HS-27A (cell line): ENCODE measurements around the gene CBFA2T2.
A peak's percentile ranks its signal among the peaks of the same experiment; 100 is the strongest.
"Not testable (repeated sequence)": the region's sequence is repeated elsewhere in the genome, so short reads cannot be mapped to it uniquely, and the experiment has no call there.

Source experiments
- DNase-seq: peaks from one replicate; pipeline ENCODE4 v3.0.0-alpha.2; 2012; ENCODE audit warnings: low read depth, missing footprints

The CBFA2T2 gene

DNA sequence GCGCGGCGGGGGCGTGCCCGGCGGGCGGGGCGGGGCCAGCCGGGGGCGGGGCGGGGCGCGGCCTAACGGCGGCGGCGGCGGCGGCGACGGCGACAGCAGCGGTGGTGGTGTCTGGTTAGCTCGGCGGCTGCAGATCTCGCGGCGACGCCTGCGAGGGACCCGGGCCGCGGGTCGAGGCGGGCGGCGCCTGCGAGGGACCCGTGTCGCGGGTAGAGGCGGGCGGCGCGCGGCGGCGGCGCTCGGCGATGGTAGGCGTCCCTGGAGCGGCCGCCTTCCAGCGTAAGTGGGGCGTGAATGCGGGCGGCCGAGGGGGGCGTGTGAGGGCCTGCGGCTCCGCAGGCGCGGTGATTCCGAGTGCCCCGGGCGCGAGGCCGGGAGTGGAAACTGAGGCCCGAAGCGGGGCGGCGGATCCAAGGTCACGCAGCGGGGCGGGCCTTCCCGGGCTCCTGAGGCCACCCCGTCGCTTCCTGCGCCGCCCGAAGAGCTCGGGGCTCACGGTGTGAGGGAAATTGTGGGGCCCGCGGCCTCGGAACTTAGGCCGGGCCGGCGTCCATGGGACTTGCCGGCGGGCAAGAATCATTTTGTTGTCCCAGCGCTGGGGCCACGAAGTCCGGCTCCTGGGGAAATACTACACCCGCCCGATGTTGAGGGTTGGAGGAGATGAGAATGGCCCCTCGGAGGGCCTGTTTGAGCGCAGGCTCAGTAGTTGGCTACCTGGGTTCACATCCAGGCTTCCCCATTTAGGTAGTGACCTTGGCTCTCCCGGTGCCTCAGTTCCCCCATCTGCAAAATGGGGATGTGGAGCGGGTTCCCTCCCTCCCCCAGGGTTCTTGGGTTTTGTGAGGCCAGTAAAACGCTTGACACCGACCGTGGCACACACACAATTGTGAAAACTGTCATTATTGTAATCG, at the start of gene CBFA2T2:
Gene CBFA2T2 (plus strand): TSS at position 74 of the 911 bp plus-strand sequence. CDS start 172 bp downstream, at position 246.
- peak; percentile 24 for DNase-seq

DNA sequence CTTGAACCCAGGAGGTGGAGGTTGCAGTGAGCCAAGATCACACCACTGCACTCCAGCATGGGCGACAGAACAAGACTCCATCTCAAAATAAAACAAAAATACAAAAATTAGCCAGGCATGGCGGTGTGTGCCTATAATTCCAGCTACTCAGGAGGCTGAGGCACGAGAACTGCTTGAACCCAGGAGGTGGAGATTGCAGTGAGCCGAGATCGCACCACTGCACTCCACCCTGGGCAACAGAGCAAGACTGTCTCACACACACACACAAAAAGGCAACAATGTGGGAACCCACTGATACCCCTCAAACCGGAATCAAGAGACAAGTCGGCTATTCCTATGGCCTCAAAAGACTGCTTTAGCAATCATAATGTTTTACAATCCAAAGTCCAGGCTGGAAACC, 49.3 kb upstream of the CBFA2T2 start:
- not testable (repeated sequence) for DNase-seq

DNA sequence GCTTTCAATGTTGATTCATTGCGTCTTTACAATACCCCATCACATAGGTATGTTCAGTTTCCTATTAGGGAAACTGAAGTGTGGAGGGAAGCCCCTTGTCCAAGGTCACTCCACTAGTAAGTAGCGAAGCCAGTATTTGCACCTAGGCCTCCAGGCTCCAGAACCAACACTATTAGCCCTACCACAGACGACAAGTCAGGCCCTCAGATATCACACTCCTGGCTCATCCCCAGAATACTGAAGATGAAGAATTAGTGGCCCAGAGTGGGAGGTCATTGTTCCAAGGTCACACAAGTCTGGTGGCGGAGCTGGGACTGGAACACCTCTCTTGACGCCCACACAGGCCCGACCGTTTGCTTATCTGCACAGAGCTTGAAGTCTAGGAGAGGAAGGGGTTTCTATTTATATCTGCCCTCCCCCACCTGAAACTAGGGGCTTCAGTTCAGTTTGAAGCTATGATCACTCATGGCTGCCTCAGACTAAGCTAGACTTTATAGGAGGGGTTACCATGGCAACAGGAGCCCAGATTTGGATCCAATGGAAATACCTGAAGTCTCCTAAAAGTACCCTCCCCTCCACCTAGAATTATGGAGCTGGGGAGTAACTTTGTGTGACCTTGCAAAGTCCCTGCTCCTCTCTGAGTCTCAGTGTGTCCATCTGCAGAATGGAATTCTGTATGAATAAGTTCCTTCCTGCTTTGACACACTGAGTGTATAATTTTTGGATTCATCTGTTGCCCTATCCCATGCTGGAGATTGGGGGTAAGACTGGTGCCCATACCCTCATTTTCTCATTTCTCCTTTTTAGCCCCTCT, 48.5 kb upstream of the CBFA2T2 start:
- DNase-seq = no peak

DNA sequence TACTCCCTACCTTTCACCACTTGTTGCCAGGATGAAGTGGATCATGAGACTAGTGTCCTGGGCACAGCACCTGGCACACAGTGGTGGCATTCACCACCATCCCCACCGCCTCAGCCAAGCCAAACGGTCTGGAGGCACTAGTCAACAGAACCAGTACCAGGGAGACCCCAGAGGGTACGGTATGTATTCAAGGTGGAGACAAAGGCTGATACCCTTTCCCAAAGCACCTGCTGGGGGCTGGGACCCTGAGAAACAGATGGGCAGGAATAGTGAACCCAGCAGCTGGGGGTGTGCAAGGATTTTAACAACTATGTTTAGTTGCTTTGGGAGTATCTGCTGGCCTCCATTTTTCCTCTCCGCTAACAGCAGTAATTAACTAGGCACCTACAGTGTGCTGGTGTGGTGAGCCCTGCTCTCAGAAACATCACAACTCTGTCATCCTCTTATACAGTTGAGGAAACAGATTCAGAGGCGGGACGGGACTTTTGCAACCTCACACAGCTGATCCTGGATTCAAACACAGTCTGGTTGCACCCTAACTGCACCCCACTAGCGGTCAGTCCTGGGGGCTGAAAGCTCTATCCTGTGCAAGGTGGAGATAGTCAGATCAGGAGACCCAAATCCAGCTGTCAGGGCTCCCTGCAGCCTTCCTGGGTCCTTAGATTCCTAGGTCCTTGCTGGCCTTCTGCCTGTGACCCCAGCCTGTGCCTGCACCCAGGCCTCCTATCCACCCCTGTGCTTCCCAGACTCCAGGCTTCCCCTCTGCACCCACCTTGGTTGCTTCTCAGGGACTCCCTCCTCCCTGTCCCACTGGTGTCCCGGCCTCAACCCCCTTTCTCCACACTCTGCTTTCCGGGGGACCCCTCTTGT, 47.5 kb upstream of the CBFA2T2 start:
- DNase-seq = no peak

DNA sequence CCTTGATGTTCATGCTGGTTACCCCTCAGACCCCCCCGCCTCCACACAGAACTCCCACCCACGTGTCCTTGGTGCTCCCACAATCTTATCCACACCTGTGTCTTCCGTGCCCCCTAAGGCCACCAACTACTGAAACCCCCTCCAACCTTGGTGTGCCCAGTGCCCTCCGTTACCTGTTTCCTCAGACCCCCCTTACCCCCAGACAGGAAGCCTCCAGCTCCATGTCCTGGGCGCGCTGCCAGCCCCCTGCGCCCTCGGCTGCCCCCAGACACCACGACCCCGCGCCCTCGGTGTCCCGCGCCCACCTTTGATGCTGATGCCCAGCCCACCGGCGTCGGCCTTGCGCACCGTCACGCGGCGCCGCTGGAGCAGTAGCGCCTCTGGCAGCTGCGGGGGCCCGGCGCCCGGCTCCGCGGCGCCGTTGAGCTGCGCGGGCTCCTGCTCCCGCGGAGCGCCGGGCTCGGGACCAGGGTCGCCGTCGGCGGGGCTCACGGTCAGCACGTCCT, 46.8 kb upstream of the CBFA2T2 start:
- no peak for DNase-seq

DNA sequence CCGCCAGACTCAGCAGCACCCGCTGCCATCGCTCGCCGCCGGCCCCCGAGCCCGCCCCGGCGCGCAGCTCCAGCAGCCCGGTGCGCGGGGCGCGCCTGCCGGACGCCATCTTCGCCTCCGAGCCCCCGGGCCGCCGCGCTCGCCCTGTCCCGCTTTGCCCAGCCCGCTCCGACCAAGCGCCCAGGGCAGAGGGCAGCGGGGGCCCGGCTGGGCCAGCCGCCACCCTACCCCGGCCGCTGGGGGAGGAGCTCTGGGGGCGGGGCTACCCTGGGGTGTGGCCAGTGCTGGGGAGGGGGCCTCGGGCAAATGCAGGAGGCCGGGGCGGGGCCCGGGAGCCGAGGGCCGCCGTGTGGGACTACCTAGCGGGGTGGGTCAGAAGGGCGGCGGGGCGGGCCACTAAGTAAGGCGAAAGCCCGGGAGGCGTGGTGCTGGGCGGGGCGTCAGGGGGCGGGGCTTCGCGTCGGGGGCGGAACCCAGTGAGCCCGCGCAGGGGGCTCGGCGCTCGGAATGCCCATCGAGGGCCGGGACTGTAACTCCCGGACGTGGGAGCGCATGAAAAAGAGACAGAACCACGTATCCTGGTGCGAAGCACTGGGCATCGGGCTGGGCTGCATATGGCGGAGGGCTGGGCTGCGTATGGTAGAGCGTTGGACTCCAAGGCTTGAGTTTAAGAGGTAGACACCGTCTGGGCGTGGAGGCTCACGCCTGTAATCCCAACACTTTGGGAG, 46.2 kb upstream of the CBFA2T2 start, which contains the start of gene SNTA1:
Gene SNTA1 (minus strand): TSS at position 252 of the 728 bp plus-strand sequence. CDS start 143 bp downstream, at position 109.
- peak; percentile 57 for DNase-seq

DNA sequence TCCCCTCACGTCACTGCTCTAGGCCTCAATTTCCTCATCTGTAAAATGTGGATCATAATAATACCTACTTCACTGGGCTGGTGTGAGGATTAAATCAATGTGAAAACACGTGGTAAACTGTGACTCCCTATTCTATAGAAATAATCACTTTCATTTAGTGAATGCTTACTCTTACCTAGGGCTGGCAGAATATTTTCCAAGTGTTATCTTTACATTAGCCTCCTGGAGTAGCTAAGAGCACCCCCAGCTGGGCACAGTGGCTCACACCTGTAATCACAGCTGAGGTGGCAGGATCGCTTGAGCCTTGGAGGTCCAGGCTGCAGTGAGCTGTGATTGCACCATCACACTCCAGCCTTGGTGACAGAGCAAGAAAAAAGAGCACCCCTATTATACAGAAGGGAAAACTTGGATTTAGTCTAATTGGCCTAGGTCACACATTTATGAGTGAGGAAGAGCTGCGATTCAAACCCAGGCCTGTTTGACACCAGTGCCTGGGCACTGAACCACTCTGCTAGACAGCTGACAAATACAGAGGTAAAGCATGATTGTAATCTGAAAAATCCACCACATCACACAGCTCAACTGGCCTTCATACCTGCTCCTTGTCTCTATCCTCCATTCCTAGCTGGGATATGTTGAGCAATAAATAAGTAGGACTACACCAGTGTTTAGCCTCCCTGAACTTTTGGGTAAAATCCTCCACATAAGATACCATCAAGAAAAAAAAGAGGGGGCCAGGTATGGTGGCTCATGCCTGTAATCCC, 44.9 kb upstream of the CBFA2T2 start:
- no peak for DNase-seq

DNA sequence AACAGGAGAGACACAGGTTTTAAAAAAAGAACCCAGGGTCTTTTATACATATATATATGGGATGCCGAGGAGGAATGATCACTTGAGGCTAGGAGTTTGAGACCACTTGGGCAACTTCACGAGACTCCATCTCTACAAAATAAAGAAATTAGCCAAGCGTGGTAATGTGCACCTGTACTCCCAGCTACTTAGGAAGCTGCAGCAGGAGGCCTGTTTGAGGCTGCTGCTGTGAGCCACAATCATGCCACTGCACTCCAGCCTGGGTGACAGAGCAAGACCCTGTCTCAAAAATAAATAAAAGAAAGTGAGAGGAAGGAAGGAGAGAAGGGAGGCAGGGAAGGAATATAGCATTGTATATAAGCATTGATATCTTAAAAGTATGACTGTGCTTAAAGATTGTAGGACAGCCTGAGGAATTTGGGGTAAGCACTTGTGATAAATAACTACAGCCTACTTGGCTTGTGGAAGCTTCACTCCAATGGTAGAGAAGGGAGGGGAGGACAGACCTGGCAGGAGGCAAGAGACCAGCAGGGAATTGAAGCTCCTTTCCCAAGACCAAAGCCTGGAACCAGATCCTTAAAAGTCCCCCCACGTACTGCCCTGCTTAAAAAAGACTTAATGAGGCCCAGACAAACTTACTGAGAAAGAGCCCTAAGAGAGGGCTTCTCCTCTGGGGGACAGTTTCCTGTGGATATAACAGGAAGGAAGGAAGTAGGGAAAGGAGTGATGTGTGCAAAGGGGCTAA, 43.8 kb upstream of the CBFA2T2 start:
- DNase-seq = no peak

DNA sequence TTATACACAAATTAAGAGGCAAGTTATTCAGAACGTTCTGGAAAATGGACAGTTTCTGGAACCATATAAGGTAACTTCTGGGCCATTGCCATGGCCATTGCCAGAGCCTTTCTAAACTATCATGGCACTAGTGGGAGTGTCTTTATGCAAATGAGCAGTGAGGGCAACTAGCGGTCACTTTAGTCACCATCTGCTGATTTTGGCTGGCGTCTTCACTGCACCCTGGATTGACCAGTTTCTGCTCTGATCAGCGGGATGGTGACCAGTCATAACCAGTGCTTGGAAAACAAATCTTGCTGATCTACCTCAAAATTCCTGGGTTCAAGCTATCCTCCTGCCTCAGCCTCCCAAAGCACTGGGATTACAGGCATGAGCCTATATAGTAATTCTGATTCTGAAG, 39.0 kb upstream of the CBFA2T2 start:
- DNase-seq = no peak

DNA sequence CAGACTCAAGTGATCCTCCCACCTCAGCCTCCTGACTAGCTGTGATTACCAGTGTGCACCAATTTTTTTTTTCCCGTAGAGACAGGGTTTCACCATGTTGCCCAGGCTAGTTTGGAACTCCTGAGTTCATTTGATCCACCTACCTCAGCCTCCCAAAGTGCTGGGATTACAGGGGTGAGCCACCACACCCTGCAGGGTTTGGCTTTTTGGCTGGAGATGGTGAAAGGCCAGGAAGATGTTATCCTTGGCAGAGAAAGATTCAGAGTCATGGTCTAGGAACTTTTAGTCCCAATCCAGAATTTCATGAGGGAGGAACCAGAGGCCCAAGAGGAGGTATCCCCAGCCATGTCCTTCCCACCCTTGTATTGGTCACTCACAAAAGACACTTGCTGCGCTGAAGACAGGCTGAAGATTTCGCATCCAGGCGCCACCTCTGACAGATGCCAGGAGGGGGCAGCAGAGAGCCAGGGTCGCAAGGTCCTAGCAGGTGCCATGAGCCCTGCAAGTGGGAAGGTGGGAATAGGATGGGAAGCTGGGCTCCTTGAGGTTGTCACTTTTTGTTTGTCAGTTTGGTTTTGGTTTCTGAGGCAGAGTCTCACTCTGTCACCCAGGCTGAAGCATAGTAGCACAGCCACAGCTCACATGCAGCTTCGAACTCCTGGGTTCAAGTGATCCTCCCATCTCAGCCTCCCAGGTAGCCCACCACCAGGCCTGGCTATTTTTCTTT, 32.8 kb upstream of the CBFA2T2 start:
- DNase-seq = not testable (repeated sequence)

DNA sequence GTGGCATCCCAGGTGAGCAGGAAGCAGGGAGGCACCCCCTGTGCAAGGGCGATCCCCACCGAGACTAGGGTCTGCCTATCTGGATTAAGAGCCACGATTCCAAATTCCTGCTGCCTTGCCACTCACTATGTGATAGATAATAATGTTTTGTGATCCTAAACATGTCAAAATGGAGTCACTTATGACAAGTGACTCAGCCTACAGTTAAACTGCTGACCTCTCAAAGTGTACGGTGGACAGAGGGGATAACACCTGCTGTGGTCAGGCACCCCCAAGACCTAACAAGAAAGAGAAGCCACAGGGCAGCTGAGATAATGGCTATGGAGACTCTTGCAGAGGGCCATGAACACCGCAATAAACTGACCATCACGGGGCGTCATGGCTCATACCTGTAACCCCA, 30.3 kb upstream of the CBFA2T2 start:
- no peak for DNase-seq

DNA sequence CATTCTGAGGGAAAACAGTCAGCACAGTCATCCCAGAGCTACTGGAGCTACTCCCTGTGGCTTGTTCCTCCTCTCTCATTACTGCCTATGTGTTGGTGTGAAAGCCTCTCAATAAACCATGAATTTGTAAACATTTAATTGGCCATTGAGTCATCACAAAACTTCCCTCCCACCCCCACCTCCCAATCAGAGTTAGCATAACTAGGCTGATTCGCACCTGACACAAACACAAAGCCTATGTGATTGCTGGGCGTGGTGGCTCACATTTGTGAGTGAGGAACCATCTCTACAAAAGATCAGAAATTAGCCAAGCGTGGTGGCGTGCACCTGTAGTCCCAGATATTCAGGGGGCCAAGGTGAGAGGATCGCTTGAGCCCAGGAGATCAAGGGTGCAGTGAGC, 29.2 kb upstream of the CBFA2T2 start:
- DNase-seq = no peak

DNA sequence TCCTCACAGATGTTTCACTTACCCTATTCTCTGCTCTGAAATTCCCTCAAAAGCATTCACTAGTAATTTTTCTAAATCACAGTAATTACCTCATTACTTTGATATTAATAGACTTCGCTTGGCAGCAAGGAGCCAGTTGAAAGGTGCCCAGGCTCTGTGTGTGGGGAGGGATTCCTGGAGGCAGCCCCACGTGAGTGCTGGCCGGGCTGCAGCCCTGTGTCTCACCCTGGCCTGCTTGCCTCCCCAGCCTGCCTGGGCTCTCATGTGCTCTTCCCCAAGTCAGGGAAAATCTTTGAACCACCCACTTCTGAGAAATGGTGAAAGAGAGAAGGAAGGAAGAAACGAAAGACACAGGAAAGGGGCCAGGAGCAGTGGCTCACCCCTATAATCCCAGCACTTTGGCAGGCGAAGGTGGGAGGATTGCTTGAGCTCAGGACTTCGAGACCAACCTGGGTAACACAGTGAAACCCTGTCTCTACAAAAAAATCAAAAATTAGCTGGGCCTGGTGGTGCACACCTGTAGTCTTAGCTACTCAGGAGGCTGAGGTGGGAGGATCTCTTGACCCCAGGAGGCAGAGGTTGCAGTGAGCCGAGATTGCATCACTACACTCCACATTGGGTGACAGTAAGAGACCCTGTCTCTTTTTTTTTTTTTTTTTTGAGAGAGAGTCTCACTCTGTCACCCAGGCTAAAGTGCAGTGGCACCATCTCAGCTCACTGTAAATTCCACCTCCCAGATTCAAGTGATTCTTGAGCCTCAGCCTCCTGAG, 26.4 kb upstream of the CBFA2T2 start:
- no peak for DNase-seq

DNA sequence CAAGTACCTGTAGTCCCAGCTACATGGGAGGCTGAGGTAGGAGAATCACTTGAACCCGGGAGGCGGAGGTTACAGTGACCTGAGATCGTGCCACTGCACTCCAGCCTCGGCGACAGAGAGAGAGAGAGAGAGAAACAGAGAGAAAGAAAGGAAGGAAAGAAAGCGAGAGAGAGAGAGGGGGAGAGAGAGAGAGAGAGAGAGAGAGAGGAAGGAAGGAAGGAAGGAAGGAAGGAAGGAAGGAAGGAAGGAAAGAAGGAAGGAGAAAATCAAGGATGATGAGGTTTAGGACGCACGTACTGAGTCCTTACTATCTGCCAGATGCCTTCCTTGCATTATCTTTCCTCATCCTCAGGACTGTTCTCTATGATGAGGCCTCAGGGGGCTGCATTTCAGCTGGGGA, 25.1 kb upstream of the CBFA2T2 start:
- not testable (repeated sequence) for DNase-seq

DNA sequence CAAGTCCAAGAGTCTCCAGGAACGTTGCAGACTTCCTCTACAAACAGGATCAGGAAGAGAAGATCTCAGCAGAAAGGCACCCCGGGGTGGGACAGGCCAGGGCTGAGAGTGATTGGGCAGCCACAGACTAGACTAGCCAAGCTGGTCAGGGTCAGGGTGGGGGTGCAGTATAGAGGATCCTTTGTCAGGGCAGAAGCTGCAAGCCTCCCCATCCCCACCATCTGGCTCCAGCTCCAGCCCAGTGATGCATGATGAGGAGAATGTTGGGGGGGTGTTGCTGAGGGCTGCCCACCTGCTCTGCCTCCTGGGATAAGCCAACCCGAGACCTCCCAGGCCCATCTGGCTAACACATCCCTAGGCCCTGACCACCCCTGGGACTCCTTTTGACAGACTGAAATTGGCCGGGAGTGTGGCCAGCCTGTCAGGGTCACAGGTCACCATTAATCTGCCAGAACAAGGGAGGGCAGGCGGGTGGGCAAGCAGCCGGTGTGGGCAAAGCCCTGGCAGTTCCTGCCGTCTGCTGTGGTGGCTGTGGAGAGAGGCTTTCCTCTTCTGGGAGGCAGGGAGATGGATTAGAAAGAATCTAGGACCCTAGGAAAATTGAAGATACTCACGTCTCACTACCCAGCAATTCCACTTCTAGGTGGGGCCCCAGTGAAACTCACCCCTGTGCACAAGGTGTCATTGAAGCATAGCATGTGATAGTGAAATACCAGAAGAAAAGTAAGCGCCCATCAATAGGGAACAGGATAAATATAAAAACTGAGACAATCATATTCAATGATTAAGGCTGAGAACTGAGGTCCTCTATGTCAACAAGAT, 24.2 kb upstream of the CBFA2T2 start:
- DNase-seq = no peak

DNA sequence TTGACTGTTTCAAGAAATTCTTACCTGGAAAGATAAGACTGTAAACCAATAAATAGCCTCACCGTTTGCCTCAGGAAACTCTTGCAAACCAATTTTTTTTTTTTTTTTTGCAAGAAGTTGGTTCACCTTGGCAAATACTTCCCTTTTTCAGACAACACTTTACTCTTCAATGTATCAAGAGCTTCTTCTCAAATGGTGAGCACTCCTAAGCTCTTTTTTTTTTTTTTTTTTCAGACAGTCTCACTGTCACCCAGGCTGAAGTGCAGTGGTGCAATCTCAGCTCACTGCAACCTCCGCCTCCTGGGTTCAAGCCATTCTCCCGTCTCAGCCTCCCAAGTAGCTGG, 23.6 kb upstream of the CBFA2T2 start:
- no peak for DNase-seq

DNA sequence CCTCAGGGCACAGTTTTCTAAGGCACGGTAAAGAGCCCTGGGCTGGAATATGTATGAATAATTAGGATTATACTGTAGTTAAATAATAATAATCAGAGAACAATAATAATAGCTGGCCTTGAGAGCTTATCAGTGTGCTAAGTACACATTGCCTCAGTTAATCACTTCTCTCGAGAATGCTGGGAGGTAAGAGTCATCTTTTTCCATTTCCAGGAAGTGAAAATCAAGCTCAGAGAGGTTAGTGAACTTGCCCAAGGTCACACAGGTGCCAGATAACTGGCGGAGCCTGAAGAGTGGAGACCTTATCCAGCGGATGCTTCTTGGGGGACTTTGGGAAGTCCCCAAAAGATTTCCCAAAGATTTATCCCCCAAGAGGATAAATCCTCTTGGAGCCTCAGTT, 19.4 kb upstream of the CBFA2T2 start:
- DNase-seq = no peak
